ENCODE results near the gene DPEP3. TPM values are rescaled to one million over a fixed set of nuclear protein-coding genes. Genes with fewer than 3 reads are reported as not detected.

The DPEP3 gene
- total RNA-seq, 1 donor from 2014 or later, result not detected

GRCh38 chr16:67957622-67958021 is 22.7 kb downstream of the DPEP3 start:
- H3K4me3 Mint-ChIP-seq (ENCODE audit: unreplicated experiment), result no peak overlapping the region
- no peaks in the 10 kb centered on the region for H3K9me3 Mint-ChIP-seq (ENCODE audit: low read depth)
- DNase-seq (ENCODE audit: low spot score), result no peak
- H3K36me3 Mint-ChIP-seq (ENCODE audit: low read depth), result peaks cover 38% of the 10 kb centered on the region
- no peak overlapping the region for H3K27ac Mint-ChIP-seq (ENCODE audit: unreplicated experiment)
- peaks cover 32% of the 10 kb centered on the region for H3K4me1 Mint-ChIP-seq (ENCODE audit: low read depth)
- TF ChIP-seq, protein P1, sequence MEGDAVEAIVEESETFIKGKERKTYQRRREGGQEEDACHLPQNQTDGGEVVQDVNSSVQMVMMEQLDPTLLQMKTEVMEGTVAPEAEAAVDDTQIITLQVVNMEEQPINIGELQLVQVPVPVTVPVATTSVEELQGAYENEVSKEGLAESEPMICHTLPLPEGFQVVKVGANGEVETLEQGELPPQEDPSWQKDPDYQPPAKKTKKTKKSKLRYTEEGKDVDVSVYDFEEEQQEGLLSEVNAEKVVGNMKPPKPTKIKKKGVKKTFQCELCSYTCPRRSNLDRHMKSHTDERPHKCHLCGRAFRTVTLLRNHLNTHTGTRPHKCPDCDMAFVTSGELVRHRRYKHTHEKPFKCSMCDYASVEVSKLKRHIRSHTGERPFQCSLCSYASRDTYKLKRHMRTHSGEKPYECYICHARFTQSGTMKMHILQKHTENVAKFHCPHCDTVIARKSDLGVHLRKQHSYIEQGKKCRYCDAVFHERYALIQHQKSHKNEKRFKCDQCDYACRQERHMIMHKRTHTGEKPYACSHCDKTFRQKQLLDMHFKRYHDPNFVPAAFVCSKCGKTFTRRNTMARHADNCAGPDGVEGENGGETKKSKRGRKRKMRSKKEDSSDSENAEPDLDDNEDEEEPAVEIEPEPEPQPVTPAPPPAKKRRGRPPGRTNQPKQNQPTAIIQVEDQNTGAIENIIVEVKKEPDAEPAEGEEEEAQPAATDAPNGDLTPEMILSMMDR (IDR thresholded peaks at IDR 0.05), result no peak
- no peaks in the 10 kb centered on the region for H3K27me3 Mint-ChIP-seq (ENCODE audit: low read depth)

GRCh38 chr16:67954421-67955196 is 25.7 kb downstream of the DPEP3 start:
- Mint-ChIP-seq H3K4me3 (ENCODE audit: unreplicated experiment) (no peak overlapping the region), H3K27me3 (ENCODE audit: low read depth) (no peaks in the 10 kb centered on the region), H3K27ac (ENCODE audit: unreplicated experiment) (peak overlapping the region; percentile 32), H3K4me1 (ENCODE audit: low read depth) (peaks cover 5% of the 10 kb centered on the region), H3K9me3 (ENCODE audit: low read depth) (no peaks in the 10 kb centered on the region), H3K36me3 (ENCODE audit: low read depth) (peaks cover 29% of the 10 kb centered on the region)
- no peak for DNase-seq (ENCODE audit: low spot score)
- TF ChIP-seq, protein P1 (IDR thresholded peaks at IDR 0.05), result no peak

- H3K4me1 Mint-ChIP-seq (ENCODE audit: low read depth), result no peaks in the 10 kb centered on the region
- peak overlapping the region; percentile 32 for H3K27ac Mint-ChIP-seq (ENCODE audit: unreplicated experiment)
- H3K36me3 Mint-ChIP-seq (ENCODE audit: low read depth), result peaks cover 29% of the 10 kb centered on the region
- no peaks in the 10 kb centered on the region for H3K9me3 Mint-ChIP-seq (ENCODE audit: low read depth)
- no peak overlapping the region for H3K4me3 Mint-ChIP-seq (ENCODE audit: unreplicated experiment)
- TF ChIP-seq, protein P1 (IDR thresholded peaks at IDR 0.05), result no peak
- no peak for DNase-seq (ENCODE audit: low spot score)
- no peaks in the 10 kb centered on the region for H3K27me3 Mint-ChIP-seq (ENCODE audit: low read depth)
These were observed 26.5 kb downstream of the DPEP3 start for GRCh38 chr16:67953641-67954375.

DNA sequence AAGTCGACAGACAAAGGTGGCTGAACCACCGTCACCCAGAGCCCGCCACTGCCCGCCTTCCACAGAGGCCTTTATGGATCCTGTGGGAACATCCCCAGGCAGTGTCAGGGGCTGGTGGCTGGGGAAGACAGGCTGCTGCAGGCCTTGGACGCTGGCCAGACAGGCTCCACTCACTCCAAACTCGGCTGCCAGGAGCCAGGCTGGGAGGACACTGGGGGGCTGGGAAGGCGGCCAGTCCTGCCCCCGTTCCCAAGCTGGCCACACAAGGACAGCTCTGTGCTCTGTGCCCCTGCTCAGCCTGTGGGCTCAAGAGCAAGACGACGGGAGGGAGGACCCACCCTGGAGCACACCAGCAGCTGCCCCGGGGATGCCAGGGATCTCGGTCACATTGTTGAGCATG is 28.8 kb downstream of the DPEP3 start:
- peaks cover 29% of the 10 kb centered on the region for H3K36me3 Mint-ChIP-seq (ENCODE audit: low read depth)
- TF ChIP-seq, protein P1 (IDR thresholded peaks at IDR 0.05), result no peak
- no peak overlapping the region for H3K27ac Mint-ChIP-seq (ENCODE audit: unreplicated experiment)
- no peak for DNase-seq (ENCODE audit: low spot score)
- H3K4me1 Mint-ChIP-seq (ENCODE audit: low read depth), result no peaks in the 10 kb centered on the region
- no peaks in the 10 kb centered on the region for H3K27me3 Mint-ChIP-seq (ENCODE audit: low read depth)
- no peak overlapping the region for H3K4me3 Mint-ChIP-seq (ENCODE audit: unreplicated experiment)
- H3K9me3 Mint-ChIP-seq (ENCODE audit: low read depth), result no peaks in the 10 kb centered on the region

DNA sequence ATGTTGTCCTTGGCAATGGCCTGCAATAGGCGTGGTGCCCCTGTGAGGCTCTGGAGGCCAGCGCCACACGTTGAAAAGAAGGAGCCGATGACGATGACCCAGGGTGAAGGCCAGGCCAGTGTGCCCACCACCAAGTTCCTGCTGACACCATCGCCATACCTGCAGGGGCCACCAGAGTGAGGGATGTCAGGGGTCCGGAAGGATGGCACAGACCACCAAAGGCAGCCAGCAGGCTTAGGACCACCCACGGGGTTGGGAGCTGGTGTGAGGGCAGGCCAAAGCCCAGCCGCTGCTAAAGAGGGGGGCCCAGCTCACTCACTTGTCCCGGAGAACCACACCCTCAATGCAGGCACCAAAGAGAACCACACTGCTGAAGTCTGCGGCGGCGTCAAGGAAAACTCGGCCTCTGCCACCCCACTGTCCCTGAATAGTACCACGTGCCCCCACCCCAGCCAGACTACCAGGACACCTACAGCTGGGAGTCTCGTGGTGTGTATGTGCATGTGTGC is 29.9 kb downstream of the DPEP3 start:
- Mint-ChIP-seq H3K36me3 (ENCODE audit: low read depth) (peaks cover 34% of the 10 kb centered on the region), H3K27ac (ENCODE audit: unreplicated experiment) (no peak overlapping the region), H3K9me3 (ENCODE audit: low read depth) (no peaks in the 10 kb centered on the region), H3K4me1 (ENCODE audit: low read depth) (no peaks in the 10 kb centered on the region), H3K27me3 (ENCODE audit: low read depth) (no peaks in the 10 kb centered on the region), H3K4me3 (ENCODE audit: unreplicated experiment) (no peak overlapping the region)
- no peak for DNase-seq (ENCODE audit: low spot score)
- TF ChIP-seq, protein P1 (IDR thresholded peaks at IDR 0.05), result no peak

Measured in chondrocyte (in vitro differentiated cells).